GM23338 (cell line): Measurements from ENCODE around the gene ABCA1. TPM values are rescaled to one million over a fixed set of nuclear protein-coding genes. Genes with fewer than 3 reads are reported as not detected.

Experiments used
- ATAC-seq: fragments of 200-7000 bp; cut with Tn5 transposase; 3 replicates; pipeline ENCODE4 v1.9.1; 2020
- DNase-seq: peaks from one replicate; pipeline ENCODE4 v3.0.0-alpha.2; 2015; ENCODE audit warnings: low spot score
- H2AFZ ChIP-seq: fragments of 200-600 bp; sonication (generic); 2 replicates; pipeline ENCODE4 v1.8.0; 2016; ENCODE audit warnings: antibody characterized with exemption, mild to moderate bottlenecking, moderate library complexity
- H3F3A ChIP-seq: fragments of 200-600 bp; sonication (generic); replicated peaks from 2 replicates; pipeline ENCODE4 v1.8.0; 2017; ENCODE audit warnings: antibody characterized with exemption, mixed run types, low read depth
- H3K27ac ChIP-seq: fragments of 200-600 bp; sonication (generic); 2 replicates; pipeline ENCODE4 v1.6.1; 2016; ENCODE audit warnings: low read depth
- H3K27me3 ChIP-seq: fragments of 200-600 bp; sonication (generic); 2 replicates; pipeline ENCODE4 v1.8.0; 2016; ENCODE audit warnings: mild to moderate bottlenecking, mixed run types, moderate library complexity; ENCODE audit not compliant: insufficient read depth
- H3K36me3 ChIP-seq: fragments of 200-600 bp; sonication (generic); 2 replicates; pipeline ENCODE4 v1.8.0; 2016; ENCODE audit warnings: mild to moderate bottlenecking; ENCODE audit not compliant: insufficient read depth
- H3K4me1 ChIP-seq: fragments of 200-600 bp; sonication (generic); 2 replicates; pipeline ENCODE4 v1.8.0; 2016; ENCODE audit warnings: mild to moderate bottlenecking, moderate library complexity; ENCODE audit not compliant: insufficient read depth
- H3K4me2 ChIP-seq: fragments of 200-600 bp; sonication (generic); 2 replicates; pipeline ENCODE4 v1.7.1; 2017; ENCODE audit warnings: mixed run types
- H3K4me3 ChIP-seq: fragments of 200-600 bp; sonication (generic); 2 replicates; pipeline ENCODE4 v1.6.1; 2016; ENCODE audit warnings: mixed run types
- H3K79me2 ChIP-seq: fragments of 200-600 bp; sonication (generic); replicated peaks from 2 replicates; pipeline ENCODE4 v1.8.0; 2017; ENCODE audit warnings: mild to moderate bottlenecking; ENCODE audit not compliant: insufficient read depth
- H3K9me2 ChIP-seq: fragments of 200-600 bp; sonication (generic); 2 replicates; pipeline ENCODE4 v1.8.0; 2017; ENCODE audit not compliant: insufficient read depth
- H4K20me1 ChIP-seq: fragments of 200-600 bp; sonication (generic); replicated peaks from 2 replicates; pipeline ENCODE4 v1.8.0; 2017; ENCODE audit warnings: mild to moderate bottlenecking; ENCODE audit not compliant: insufficient read depth
- H3K27ac Mint-ChIP-seq: 2 replicates; pipeline ENCODE4 v1.8.0; 2020; ENCODE audit warnings: inconsistent platforms, mild to moderate bottlenecking, moderate library complexity, mixed read lengths
- H3K27me3 Mint-ChIP-seq: 3 replicates; pipeline ENCODE4 v1.8.0; 2022; ENCODE audit warnings: low read depth, mild to moderate bottlenecking, moderate library complexity, mixed read lengths, inconsistent platforms; ENCODE audit not compliant: insufficient read depth, poor library complexity
- H3K36me3 Mint-ChIP-seq: 3 replicates; pipeline ENCODE4 v1.8.0; 2021; ENCODE audit warnings: low read depth, mild to moderate bottlenecking, inconsistent platforms, moderate library complexity, mixed read lengths
- H3K4me1 Mint-ChIP-seq: 3 replicates; pipeline ENCODE4 v1.8.0; 2020; ENCODE audit warnings: mild to moderate bottlenecking, inconsistent platforms, mixed read lengths
- H3K4me3 Mint-ChIP-seq: 3 replicates; pipeline ENCODE4 v1.8.0; 2021; ENCODE audit warnings: moderate library complexity, mild to moderate bottlenecking, inconsistent platforms, mixed read lengths
- H3K9me3 Mint-ChIP-seq: 3 replicates; pipeline ENCODE4 v1.8.0; 2020; ENCODE audit warnings: moderate library complexity, mild to moderate bottlenecking, inconsistent platforms, mixed read lengths
- CREB1 ChIP-seq: fragments of 250-450 bp; sonication (Bioruptor Pico); IDR thresholded peaks from 2 replicates; pipeline ENCODE4 v1.5.0; 2020; ENCODE audit warnings: low read depth, mild to moderate bottlenecking, moderate library complexity
- EZH2 ChIP-seq: fragments of 200-600 bp; sonication (generic); IDR thresholded peaks from one replicate; pipeline ENCODE4 v1.8.0; 2017; ENCODE audit warnings: antibody characterized with exemption, mild to moderate bottlenecking, low read depth; ENCODE audit not compliant: unreplicated experiment
- EZH2phosphoT487 ChIP-seq: fragments of 200-600 bp; sonication (generic); IDR thresholded peaks from one replicate; pipeline ENCODE4 v1.8.1; 2018; ENCODE audit warnings: antibody characterized with exemption; ENCODE audit not compliant: unreplicated experiment
- JUNB ChIP-seq: IDR thresholded peaks from one replicate; pipeline ENCODE4 v1.6.1; 2016; ENCODE audit warnings: antibody characterized with exemption; ENCODE audit not compliant: unreplicated experiment
- NANOG ChIP-seq: IDR thresholded peaks from 2 replicates; pipeline ENCODE4 v1.6.1; 2016; ENCODE audit warnings: antibody characterized with exemption, borderline replicate concordance
- REST ChIP-seq: IDR thresholded peaks from one replicate; pipeline ENCODE4 v1.6.1; 2018; ENCODE audit warnings: antibody characterized with exemption; ENCODE audit not compliant: unreplicated experiment
- ZNF331 ChIP-seq: fragments of 250-450 bp; sonication (Bioruptor Pico); IDR thresholded peaks from 2 replicates; pipeline ENCODE4 v1.5.0; 2020; ENCODE audit warnings: low read depth, mild to moderate bottlenecking, moderate library complexity
- ZNF462 ChIP-seq: fragments of 250-450 bp; sonication (Bioruptor Pico); IDR thresholded peaks from 2 replicates; pipeline ENCODE4 v1.5.0; 2020; ENCODE audit warnings: mild to moderate bottlenecking, moderate library complexity
- polyA plus RNA-seq: library from polyadenylated mRNA; unstranded; fragments of >200 nt; fragmentation: Nextera tagmentation; extraction: Ambion mirVana; gene quantifications from 2 replicates; pipeline ENCODE4 v1.2.1, GENCODE V29; 2016
- total RNA-seq: library from RNA; depleted of rRNA; stranded (reverse); fragments of >200 nt; shearing (Covaris generic); gene quantifications from 2 replicates; pipeline ENCODE4 v1.2.3, GENCODE V29; 2014
- TF ChIP-seq, protein P1 (sequence below), 2 experiments: fragments of 200-600 bp in 1 of 2; sonication (generic) in 1 of 2; conservative IDR thresholded peaks; 2 replicates each; pipeline versions ENCODE4 v1.5.1 to v1.6.1; 2016 to 2017; ENCODE audit warnings: antibody characterized with exemption in 2 of 2, low read depth in 2 of 2, mild to moderate bottlenecking in 2 of 2, moderate library complexity in 1 of 2
- TF ChIP-seq, protein P2 (sequence below): IDR thresholded peaks from 2 replicates; pipeline ENCODE4 v1.6.1; 2016; ENCODE audit warnings: antibody characterized with exemption

ABCA1 gene
- total and polyA plus RNA-seq, 2 experiments from 2014 or later, result 1.4 to 2.8 TPM

DNA sequence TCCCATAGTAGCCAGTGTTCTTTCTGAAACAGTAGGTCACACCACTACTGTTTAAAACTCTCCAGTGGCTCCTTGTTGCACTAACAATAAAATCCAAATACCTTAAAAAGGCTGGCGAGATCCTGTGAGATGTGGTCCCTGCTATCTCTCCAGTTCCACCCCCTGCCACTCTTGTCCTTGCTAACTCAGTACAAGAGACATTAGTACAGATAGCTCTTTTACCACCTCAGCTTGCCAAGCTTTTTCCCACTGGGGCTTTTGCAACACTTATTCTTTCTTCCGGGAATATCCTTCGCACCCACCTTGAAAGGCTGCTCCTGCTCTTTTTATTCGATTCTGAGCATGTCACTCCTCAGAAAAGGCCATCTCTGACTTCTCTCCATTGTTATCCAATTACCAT is 149.2 kb downstream of the ABCA1 start:
- Histone ChIP-seq H3K4me2 (no peak overlapping the region), H4K20me1 (no peaks in the 10 kb centered on the region), H3K27me3 (no peaks in the 10 kb centered on the region), H3K36me3 (no peaks in the 10 kb centered on the region), H3K4me1 (no peaks in the 10 kb centered on the region), H3F3A (no peaks in the 10 kb centered on the region), H3K9me2 (no peaks in the 10 kb centered on the region), H3K4me3 (no peak overlapping the region), H3K79me2 (no peaks in the 10 kb centered on the region), H3K27ac (no peak overlapping the region), H2AFZ (no peak overlapping the region)
- Mint-ChIP-seq H3K4me3 (no peak overlapping the region), H3K27ac (no peak overlapping the region), H3K36me3 (peaks cover 5% of the 10 kb centered on the region), H3K27me3 (no peaks in the 10 kb centered on the region), H3K9me3 (no peaks in the 10 kb centered on the region), H3K4me1 (no peaks in the 10 kb centered on the region)
- no peak for DNase-seq
- no peak; the same call in 2 of the 3 replicates for ATAC-seq
- TF ChIP-seq EZH2, result no peak
- TF ChIP-seq EZH2phosphoT487, result no peak
- TF ChIP-seq ZNF331, result no peak
- no peak for TF ChIP-seq REST
- TF ChIP-seq CREB1, result no peak
- TF ChIP-seq, protein P1, sequence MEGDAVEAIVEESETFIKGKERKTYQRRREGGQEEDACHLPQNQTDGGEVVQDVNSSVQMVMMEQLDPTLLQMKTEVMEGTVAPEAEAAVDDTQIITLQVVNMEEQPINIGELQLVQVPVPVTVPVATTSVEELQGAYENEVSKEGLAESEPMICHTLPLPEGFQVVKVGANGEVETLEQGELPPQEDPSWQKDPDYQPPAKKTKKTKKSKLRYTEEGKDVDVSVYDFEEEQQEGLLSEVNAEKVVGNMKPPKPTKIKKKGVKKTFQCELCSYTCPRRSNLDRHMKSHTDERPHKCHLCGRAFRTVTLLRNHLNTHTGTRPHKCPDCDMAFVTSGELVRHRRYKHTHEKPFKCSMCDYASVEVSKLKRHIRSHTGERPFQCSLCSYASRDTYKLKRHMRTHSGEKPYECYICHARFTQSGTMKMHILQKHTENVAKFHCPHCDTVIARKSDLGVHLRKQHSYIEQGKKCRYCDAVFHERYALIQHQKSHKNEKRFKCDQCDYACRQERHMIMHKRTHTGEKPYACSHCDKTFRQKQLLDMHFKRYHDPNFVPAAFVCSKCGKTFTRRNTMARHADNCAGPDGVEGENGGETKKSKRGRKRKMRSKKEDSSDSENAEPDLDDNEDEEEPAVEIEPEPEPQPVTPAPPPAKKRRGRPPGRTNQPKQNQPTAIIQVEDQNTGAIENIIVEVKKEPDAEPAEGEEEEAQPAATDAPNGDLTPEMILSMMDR (conservative IDR thresholded peaks at IDR 0.05; ENCODE audit: low read depth in 2 of 2), result no peak

DNA sequence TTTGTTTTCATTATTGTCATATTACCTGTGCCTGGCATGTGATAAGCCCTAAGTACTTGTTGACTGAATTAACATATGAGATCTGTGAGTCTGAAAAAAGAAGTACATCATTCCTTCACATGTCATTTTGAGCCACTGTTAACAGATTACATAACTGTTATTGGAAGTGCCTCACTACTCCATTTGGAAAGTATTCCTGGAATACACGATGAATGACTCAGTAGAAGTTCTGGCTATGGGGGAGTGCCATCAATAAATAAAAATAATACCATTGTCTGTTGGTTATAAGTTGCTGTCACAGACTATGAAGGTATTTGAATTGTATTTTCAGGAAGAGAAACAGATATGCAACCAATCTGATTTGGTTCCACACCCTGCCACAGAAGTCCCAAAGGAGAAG is 151.2 kb downstream of the ABCA1 start:
- Histone ChIP-seq H3K4me1 (no peaks in the 10 kb centered on the region), H3K27ac (no peak overlapping the region), H3K9me2 (no peaks in the 10 kb centered on the region), H3K27me3 (no peaks in the 10 kb centered on the region), H3K36me3 (no peaks in the 10 kb centered on the region), H3K4me2 (no peak overlapping the region), H3F3A (no peaks in the 10 kb centered on the region), H3K79me2 (no peaks in the 10 kb centered on the region), H4K20me1 (no peaks in the 10 kb centered on the region), H2AFZ (no peak overlapping the region), H3K4me3 (no peak overlapping the region)
- Mint-ChIP-seq H3K36me3 (no peaks in the 10 kb centered on the region), H3K27ac (no peak overlapping the region), H3K27me3 (no peaks in the 10 kb centered on the region), H3K9me3 (no peaks in the 10 kb centered on the region), H3K4me3 (no peak overlapping the region), H3K4me1 (no peaks in the 10 kb centered on the region)
- ATAC-seq (no peak), DNase-seq (no peak)
- TF ChIP-seq ZNF462 (no peak), EZH2phosphoT487 (no peak), CREB1 (no peak), JUNB (no peak), EZH2 (no peak), NANOG (no peak)
- TF ChIP-seq, protein P2, sequence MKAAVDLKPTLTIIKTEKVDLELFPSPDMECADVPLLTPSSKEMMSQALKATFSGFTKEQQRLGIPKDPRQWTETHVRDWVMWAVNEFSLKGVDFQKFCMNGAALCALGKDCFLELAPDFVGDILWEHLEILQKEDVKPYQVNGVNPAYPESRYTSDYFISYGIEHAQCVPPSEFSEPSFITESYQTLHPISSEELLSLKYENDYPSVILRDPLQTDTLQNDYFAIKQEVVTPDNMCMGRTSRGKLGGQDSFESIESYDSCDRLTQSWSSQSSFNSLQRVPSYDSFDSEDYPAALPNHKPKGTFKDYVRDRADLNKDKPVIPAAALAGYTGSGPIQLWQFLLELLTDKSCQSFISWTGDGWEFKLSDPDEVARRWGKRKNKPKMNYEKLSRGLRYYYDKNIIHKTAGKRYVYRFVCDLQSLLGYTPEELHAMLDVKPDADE, result no peak
